ENCODE results near the gene GOLGA6C.

GRCh38 chr15:75215107-75216004, 42.8 kb upstream of the GOLGA6C start:
- TF ChIP-seq CTCF (conservative IDR thresholded peaks at IDR 0.05 in 1 of 2, IDR thresholded peaks at IDR 0.05 in 1 of 2; ENCODE audit: low read depth in 1 of 2, low read length in 2 of 2): no peak
- TF ChIP-seq EZH2 (IDR thresholded peaks at IDR 0.05; ENCODE audit: low read length, missing control alignments): no peak

Data from fibroblast of lung (primary cell).